ENCODE data around the gene ENTPD7.

Gene ENTPD7

DNA sequence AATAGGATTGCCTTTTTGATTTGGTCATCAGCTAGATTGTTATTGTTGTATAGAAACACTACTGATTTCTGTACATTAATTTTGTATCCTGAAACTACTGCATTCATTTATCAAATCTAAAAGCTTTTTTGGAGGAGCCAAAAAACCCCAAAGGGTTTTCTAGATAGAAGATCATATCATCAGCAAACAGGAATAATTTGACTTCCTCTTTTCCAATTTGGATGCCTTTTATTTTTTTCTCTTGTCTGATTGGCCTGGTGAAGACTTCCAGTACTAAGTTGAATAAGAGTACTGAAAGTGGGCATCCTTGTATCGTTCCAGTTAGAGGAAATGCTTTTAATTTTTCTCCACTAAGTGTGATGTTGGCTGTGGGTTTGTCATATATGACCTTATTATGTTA lies 10.6 kb upstream of the ENTPD7 start:
- H3K79me2 ChIP-seq (ENCODE audit: insufficient read depth, low read length): no peaks in the 10 kb centered on the region
- H3K27me3 ChIP-seq (ENCODE audit: low read length): no peaks in the 10 kb centered on the region
- no peaks in the 10 kb centered on the region for H3K9me2 ChIP-seq (replicated peaks; ENCODE audit: insufficient read depth, low read length)
- no peak overlapping the region for H2AFZ ChIP-seq (ENCODE audit: low read depth, low read length, severe bottlenecking)
- H3K9me3 ChIP-seq (ENCODE audit: insufficient read depth, low read length): no peaks in the 10 kb centered on the region
- no peak overlapping the region for H3K4me2 ChIP-seq (ENCODE audit: low read depth, low read length, poor library complexity, severe bottlenecking)
- no peaks in the 10 kb centered on the region for H3K36me3 ChIP-seq (ENCODE audit: low read length)
- TF ChIP-seq, protein P1, sequence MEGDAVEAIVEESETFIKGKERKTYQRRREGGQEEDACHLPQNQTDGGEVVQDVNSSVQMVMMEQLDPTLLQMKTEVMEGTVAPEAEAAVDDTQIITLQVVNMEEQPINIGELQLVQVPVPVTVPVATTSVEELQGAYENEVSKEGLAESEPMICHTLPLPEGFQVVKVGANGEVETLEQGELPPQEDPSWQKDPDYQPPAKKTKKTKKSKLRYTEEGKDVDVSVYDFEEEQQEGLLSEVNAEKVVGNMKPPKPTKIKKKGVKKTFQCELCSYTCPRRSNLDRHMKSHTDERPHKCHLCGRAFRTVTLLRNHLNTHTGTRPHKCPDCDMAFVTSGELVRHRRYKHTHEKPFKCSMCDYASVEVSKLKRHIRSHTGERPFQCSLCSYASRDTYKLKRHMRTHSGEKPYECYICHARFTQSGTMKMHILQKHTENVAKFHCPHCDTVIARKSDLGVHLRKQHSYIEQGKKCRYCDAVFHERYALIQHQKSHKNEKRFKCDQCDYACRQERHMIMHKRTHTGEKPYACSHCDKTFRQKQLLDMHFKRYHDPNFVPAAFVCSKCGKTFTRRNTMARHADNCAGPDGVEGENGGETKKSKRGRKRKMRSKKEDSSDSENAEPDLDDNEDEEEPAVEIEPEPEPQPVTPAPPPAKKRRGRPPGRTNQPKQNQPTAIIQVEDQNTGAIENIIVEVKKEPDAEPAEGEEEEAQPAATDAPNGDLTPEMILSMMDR (IDR thresholded peaks at IDR 0.05; ENCODE audit: insufficient read depth, low read length, poor library complexity, severe bottlenecking): no peak
- no peak for TF ChIP-seq EZH2phosphoT487 (conservative IDR thresholded peaks at IDR 0.05; ENCODE audit: low read length)
- no peaks in the 10 kb centered on the region for H4K20me1 ChIP-seq (ENCODE audit: low read depth, low read length)
- H3K27ac ChIP-seq (ENCODE audit: low read depth, low read length): no peak overlapping the region
- H3K4me3 ChIP-seq (ENCODE audit: insufficient read depth, low read length, poor library complexity, severe bottlenecking): no peak overlapping the region
- no peak overlapping the region for H3K9ac ChIP-seq (ENCODE audit: low read length)
- H3F3A ChIP-seq (ENCODE audit: insufficient read depth): no peaks in the 10 kb centered on the region

DNA sequence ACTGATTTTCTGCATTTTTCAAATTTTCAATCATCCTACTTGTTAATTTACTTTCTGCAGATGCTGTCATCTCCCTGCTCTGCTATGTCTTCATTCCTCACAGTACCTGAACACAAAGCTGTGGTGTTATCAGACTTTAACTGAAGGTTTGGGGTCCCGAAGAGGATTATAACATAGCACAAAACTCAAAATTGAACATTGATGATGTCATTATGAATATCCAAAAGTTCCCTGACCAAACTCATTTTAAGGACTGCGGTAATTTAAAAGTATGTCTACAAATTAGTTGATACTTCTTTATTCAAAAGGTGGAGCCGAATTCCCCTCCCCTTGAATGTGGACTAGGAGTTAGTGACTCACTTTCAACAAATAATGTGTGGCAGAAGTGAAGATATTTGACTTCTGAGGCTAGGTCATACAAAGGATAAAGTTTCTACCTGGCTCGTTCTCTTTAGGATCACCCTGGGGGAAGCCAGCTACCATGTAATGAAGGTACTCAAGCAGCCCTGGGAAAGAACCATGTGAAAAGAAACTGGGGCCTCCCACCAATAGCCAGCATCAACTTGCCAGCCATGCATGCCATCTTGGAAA lies 6.4 kb upstream of the ENTPD7 start:
- Histone ChIP-seq H3K4me3 (ENCODE audit: insufficient read depth, low read length, poor library complexity, severe bottlenecking) (no peak overlapping the region), H4K20me1 (ENCODE audit: low read depth, low read length) (no peaks in the 10 kb centered on the region), H3K4me2 (ENCODE audit: low read depth, low read length, poor library complexity, severe bottlenecking) (no peak overlapping the region), H3K9ac (ENCODE audit: low read length) (no peak overlapping the region), H3K27ac (ENCODE audit: low read depth, low read length) (no peak overlapping the region), H2AFZ (ENCODE audit: low read depth, low read length, severe bottlenecking) (no peak overlapping the region), H3K36me3 (ENCODE audit: low read length) (no peaks in the 10 kb centered on the region), H3K9me3 (ENCODE audit: insufficient read depth, low read length) (no peaks in the 10 kb centered on the region), H3F3A (ENCODE audit: insufficient read depth) (no peaks in the 10 kb centered on the region), H3K79me2 (ENCODE audit: insufficient read depth, low read length) (no peaks in the 10 kb centered on the region), H3K27me3 (ENCODE audit: low read length) (no peaks in the 10 kb centered on the region), H3K9me2 (replicated peaks; ENCODE audit: insufficient read depth, low read length) (no peaks in the 10 kb centered on the region)
- no peak for TF ChIP-seq EZH2phosphoT487 (conservative IDR thresholded peaks at IDR 0.05; ENCODE audit: low read length)
- TF ChIP-seq, protein P1 (IDR thresholded peaks at IDR 0.05; ENCODE audit: insufficient read depth, low read length, poor library complexity, severe bottlenecking): no peak

DNA sequence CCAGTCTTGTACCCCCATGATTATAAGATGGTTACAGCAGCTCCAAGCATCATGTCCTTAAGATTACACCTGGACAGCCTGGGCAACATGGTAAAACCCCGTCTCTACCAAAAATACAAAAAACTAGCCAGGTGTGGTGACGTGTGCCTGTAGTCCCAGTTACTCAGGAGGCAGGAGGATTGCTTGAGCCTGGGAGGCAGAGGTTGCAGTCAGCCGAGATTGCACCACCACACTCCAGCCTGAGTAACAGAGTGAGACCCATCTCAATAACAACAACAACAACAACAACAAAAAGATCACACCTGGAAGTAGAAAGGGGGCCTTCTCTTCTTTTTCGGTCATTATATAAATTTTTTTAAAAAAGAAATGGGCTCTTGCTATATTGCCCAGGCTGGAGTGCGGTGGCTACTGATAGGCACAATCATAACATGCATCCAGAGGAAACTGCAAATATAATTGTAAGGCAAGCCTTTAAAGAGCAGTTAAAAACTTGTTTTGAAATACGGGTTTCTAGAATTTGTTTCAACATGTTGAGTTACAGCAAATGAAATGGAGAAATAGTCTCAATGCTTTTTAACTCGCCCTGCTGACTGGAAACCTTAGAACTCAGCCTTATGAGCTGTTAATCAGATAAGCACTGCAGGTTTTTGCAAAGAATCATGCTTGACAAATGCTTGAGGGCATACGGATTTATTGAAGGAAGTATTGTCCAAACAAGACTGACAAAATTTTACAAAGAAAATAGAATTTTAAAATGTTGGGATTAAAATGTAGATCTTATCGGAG lies 4.7 kb upstream of the ENTPD7 start:
- H3K4me2 ChIP-seq (ENCODE audit: low read depth, low read length, poor library complexity, severe bottlenecking): no peak overlapping the region
- TF ChIP-seq, protein P1 (IDR thresholded peaks at IDR 0.05; ENCODE audit: insufficient read depth, low read length, poor library complexity, severe bottlenecking): no peak
- no peak for TF ChIP-seq EZH2phosphoT487 (conservative IDR thresholded peaks at IDR 0.05; ENCODE audit: low read length)
- no peaks in the 10 kb centered on the region for H3K27me3 ChIP-seq (ENCODE audit: low read length)
- H4K20me1 ChIP-seq (ENCODE audit: low read depth, low read length): no peaks in the 10 kb centered on the region
- H3K9ac ChIP-seq (ENCODE audit: low read length): no peak overlapping the region
- H3K27ac ChIP-seq (ENCODE audit: low read depth, low read length): no peak overlapping the region
- H3K36me3 ChIP-seq (ENCODE audit: low read length): no peaks in the 10 kb centered on the region
- H3K9me2 ChIP-seq (replicated peaks; ENCODE audit: insufficient read depth, low read length): no peaks in the 10 kb centered on the region
- H2AFZ ChIP-seq (ENCODE audit: low read depth, low read length, severe bottlenecking): no peak overlapping the region
- no peaks in the 10 kb centered on the region for H3K79me2 ChIP-seq (ENCODE audit: insufficient read depth, low read length)
- H3K4me3 ChIP-seq (ENCODE audit: insufficient read depth, low read length, poor library complexity, severe bottlenecking): no peak overlapping the region
- H3F3A ChIP-seq (ENCODE audit: insufficient read depth): no peaks in the 10 kb centered on the region
- no peaks in the 10 kb centered on the region for H3K9me3 ChIP-seq (ENCODE audit: insufficient read depth, low read length)

Measured in SU-DHL-6 (cell line).